HCT116 (cell line): ENCODE measurements around the gene HOXD9. TPM values are rescaled to one million over a fixed set of nuclear protein-coding genes. Genes with fewer than 3 reads are reported as not detected.

Source experiments
- ATAC-seq: fragments of 200-7000 bp; cut with Tn5 transposase; 2 replicates; pipeline ENCODE4 v1.9.1; 2020; ENCODE audit warnings: mild to moderate bottlenecking, moderate library complexity
- BruUV-seq: library from RNA; stranded (reverse); fragments of 400-500 nt; replicated peaks from 2 replicates; lab custom pipeline; 2021; lab: Mats Ljungman, UMichigan
- CTCF ChIA-PET: fragments of 300-600 bp; sonication (Branson Sonifier 250); formaldehyde crosslinking; loops from one replicate; lab custom pipeline; 2021; ENCODE audit warnings: antibody characterized with exemption; lab: Charles Lee
- POLR2A ChIA-PET: fragments of 300-600, 350-600 bp; sonication (Branson Sonifier 250); formaldehyde crosslinking; loops from one replicate; lab custom pipeline; 2021; ENCODE audit warnings: antibody characterized with exemption; lab: Charles Lee
- RAD21 ChIA-PET, 2 experiments: fragments of 300-600 bp; sonication (Branson Sonifier 250); formaldehyde crosslinking; loops; one replicate each; lab custom pipeline; 2023; ENCODE audit warnings: low total read pairs in 2 of 2; ENCODE audit not compliant: uncharacterized antibody in 2 of 2, unreplicated experiment in 2 of 2, low non-redundant PET in 1 of 2; lab: Charles Lee
- DNase-seq: peaks from one replicate; pipeline ENCODE4 v3.0.0-alpha.2; 2010; ENCODE audit warnings: low read depth, low spot score
- H2AFZ ChIP-seq: fragments of 200-600 bp; shearing (Covaris generic), sonication (generic); 2 replicates; pipeline ENCODE4 v1.6.1; 2017; ENCODE audit warnings: low read depth, mixed run types, mixed read lengths, antibody characterized with exemption, low read length; ENCODE audit not compliant: poor library complexity, severe bottlenecking
- H3K27ac ChIP-seq: 2 replicates; pipeline ENCODE4 v1.5.1; 2012; ENCODE audit warnings: low read depth, low read length
- H3K27me3 ChIP-seq: fragments of 200-600 bp; sonication (generic); 2 replicates; pipeline ENCODE4 v1.6.1; 2016; ENCODE audit warnings: mixed run types, low read length, mixed read lengths; ENCODE audit not compliant: insufficient read depth
- H3K36me3 ChIP-seq, 2 experiments: fragments of 200-500 bp in 1 of 2; fragments of 200-600 bp in 1 of 2; sonication (Bioruptor generic) in 1 of 2; sonication (generic) in 1 of 2; 2 replicates each; pipeline versions ENCODE4 v1.5.1 to v1.6.1; 2014 to 2016; ENCODE audit warnings: low read length in 2 of 2, inconsistent platforms in 1 of 2, mixed read lengths in 1 of 2, mixed run types in 1 of 2; ENCODE audit not compliant: insufficient read depth in 2 of 2, control insufficient read depth in 1 of 2
- H3K4me1 ChIP-seq, 2 experiments: fragments of 200-600 bp in 1 of 2; sonication (generic) in 1 of 2; 2 replicates each; pipeline versions ENCODE4 v1.5.1 to v1.6.1; 2012 to 2017; ENCODE audit warnings: low read length in 2 of 2, inconsistent platforms in 1 of 2, mild to moderate bottlenecking in 1 of 2, mixed read lengths in 1 of 2, mixed run types in 1 of 2, moderate library complexity in 1 of 2; ENCODE audit not compliant: insufficient read depth in 2 of 2, control insufficient read depth in 1 of 2
- H3K4me2 ChIP-seq: fragments of 200-600 bp; sonication (generic); 2 replicates; pipeline ENCODE4 v1.6.1; 2017; ENCODE audit warnings: mixed run types, low read length, mixed read lengths
- H3K4me3 ChIP-seq, 2 experiments: fragments of 200-600 bp in 1 of 2; sonication (generic) in 1 of 2; replicated peaks in 1 of 2; 2 replicates each; pipeline ENCODE4 v1.5.1; 2011 to 2016; ENCODE audit warnings: low read length in 2 of 2, control low read depth in 1 of 2, low read depth in 1 of 2, mild to moderate bottlenecking in 1 of 2, mixed read lengths in 1 of 2, mixed run types in 1 of 2
- H3K79me2 ChIP-seq: fragments of 200-600 bp; sonication (generic); 2 replicates; pipeline ENCODE4 v1.6.1; 2017; ENCODE audit warnings: mild to moderate bottlenecking, mixed run types, low read length, moderate library complexity, mixed read lengths; ENCODE audit not compliant: insufficient read depth
- H3K9ac ChIP-seq: fragments of 200-600 bp; sonication (generic); 2 replicates; pipeline ENCODE4 v1.6.1; 2016; ENCODE audit warnings: low read length, mixed read lengths
- H3K9me2 ChIP-seq: fragments of 200-600 bp; sonication (generic), shearing (Covaris generic); 2 replicates; pipeline ENCODE4 v1.6.1; 2017; ENCODE audit warnings: mixed run types, mild to moderate bottlenecking, moderate library complexity; ENCODE audit not compliant: insufficient read depth
- H3K9me3 ChIP-seq, 2 experiments: fragments of 200-500 bp in 1 of 2; fragments of 200-600 bp in 1 of 2; sonication (Bioruptor generic) in 1 of 2; sonication (generic) in 1 of 2; 2 replicates each; pipeline ENCODE4 v1.6.1; 2014 to 2017; ENCODE audit warnings: low read length in 2 of 2, mixed read lengths in 2 of 2, inconsistent platforms in 1 of 2, low read depth in 1 of 2, mild to moderate bottlenecking in 1 of 2, mixed run types in 1 of 2, moderate library complexity in 1 of 2; ENCODE audit not compliant: control insufficient read depth in 1 of 2, insufficient read depth in 1 of 2
- H4K20me1 ChIP-seq: fragments of 200-600 bp; sonication (generic), shearing (Covaris generic); 2 replicates; pipeline ENCODE4 v1.6.1; 2017; ENCODE audit warnings: mixed run types, mild to moderate bottlenecking, moderate library complexity; ENCODE audit not compliant: insufficient read depth
- CBX3 ChIP-seq: IDR thresholded peaks from 2 replicates; pipeline ENCODE4 v1.6.1; 2012; ENCODE audit warnings: low read depth
- CEBPB ChIP-seq: IDR thresholded peaks from 2 replicates; pipeline ENCODE4 v1.6.1; 2012; ENCODE audit warnings: low read depth
- CTCF ChIP-seq, 3 experiments: fragments of 200-600 bp in 1 of 3; sonication (generic) in 1 of 3; IDR thresholded peaks in 2 of 3; conservative IDR thresholded peaks in 1 of 3; 2 replicates each; pipeline ENCODE4 v1.5.1; 2012 to 2017; ENCODE audit warnings: low read depth in 2 of 3, low read length in 2 of 3, antibody characterized with exemption in 1 of 3, borderline replicate concordance in 1 of 3, control low read depth in 1 of 3, mild to moderate bottlenecking in 1 of 3, mixed read lengths in 1 of 3, mixed run types in 1 of 3, moderate library complexity in 1 of 3; ENCODE audit not compliant: insufficient read depth in 1 of 3
- EGR1 ChIP-seq: IDR thresholded peaks from 2 replicates; pipeline ENCODE4 v1.6.1; 2012; ENCODE audit warnings: low read depth
- ELF1 ChIP-seq: IDR thresholded peaks from 2 replicates; pipeline ENCODE4 v1.6.1; 2012; ENCODE audit warnings: low read depth, borderline replicate concordance
- EZH2phosphoT487 ChIP-seq: fragments of 200-600 bp; IDR thresholded peaks from 2 replicates; pipeline ENCODE4 v1.6.1; 2018; ENCODE audit warnings: antibody characterized with exemption, borderline replicate concordance
- JUND ChIP-seq: IDR thresholded peaks from 2 replicates; pipeline ENCODE4 v1.6.1; 2012
- POLR2A ChIP-seq: IDR thresholded peaks from 2 replicates; pipeline ENCODE4 v1.7.0; 2011; ENCODE audit warnings: borderline replicate concordance; ENCODE audit not compliant: insufficient read depth, insufficient read length; ENCODE audit errors: extremely low read depth
- POLR2AphosphoS5 ChIP-seq: IDR thresholded peaks from 2 replicates; pipeline ENCODE4 v1.6.1; 2011; ENCODE audit warnings: mild to moderate bottlenecking, low read depth, low read length, moderate library complexity
- RAD21 ChIP-seq: IDR thresholded peaks from 2 replicates; pipeline ENCODE4 v1.6.1; 2012; ENCODE audit warnings: low read depth, mild to moderate bottlenecking
- REST ChIP-seq: IDR thresholded peaks from 2 replicates; pipeline ENCODE4 v1.6.1; 2012; ENCODE audit warnings: low read depth
- SIN3A ChIP-seq: IDR thresholded peaks from 2 replicates; pipeline ENCODE4 v1.6.1; 2012; ENCODE audit warnings: low read depth
- SP1 ChIP-seq: IDR thresholded peaks from 2 replicates; pipeline ENCODE4 v1.6.1; 2012; ENCODE audit warnings: low read depth
- TCF7L2 ChIP-seq: IDR thresholded peaks from 2 replicates; pipeline ENCODE4 v1.7.0; 2011; ENCODE audit warnings: borderline replicate concordance, inconsistent platforms; ENCODE audit not compliant: insufficient read depth, insufficient read length; ENCODE audit errors: extremely low read depth
- YY1 ChIP-seq: IDR thresholded peaks from 2 replicates; pipeline ENCODE4 v1.6.1; 2011; ENCODE audit warnings: low read length, low read depth, moderate library complexity, mild to moderate bottlenecking; ENCODE audit not compliant: insufficient replicate concordance; ENCODE audit errors: extremely low read depth
- ZBTB33 ChIP-seq: IDR thresholded peaks from 2 replicates; pipeline ENCODE4 v1.6.1; 2011; ENCODE audit warnings: mild to moderate bottlenecking, low read length, moderate library complexity; ENCODE audit not compliant: insufficient replicate concordance; ENCODE audit errors: extremely low read depth
- ZFX ChIP-seq: fragments of 450-650 bp; IDR thresholded peaks from 2 replicates; pipeline ENCODE4 v1.6.1; 2017
- ZNF274 ChIP-seq: fragments of 200-500 bp; sonication (Bioruptor generic); IDR thresholded peaks from 2 replicates; pipeline ENCODE4 v1.6.1; 2014; ENCODE audit warnings: mild to moderate bottlenecking, low read depth, low read length, inconsistent platforms
- intact Hi-C: fragments of 100-400 bp; cut with micrococcal nuclease; formaldehyde crosslinking; loops from 2 replicates; pipeline ENCODE4 v1.10.0; 2022
- total RNA-seq: library from RNA; stranded (reverse); gene quantifications from one replicate; pipeline ENCODE4 v1.2.1, GENCODE V29; 2021; ENCODE audit not compliant: unreplicated experiment

The HOXD9 gene
- total RNA-seq, 1 experiment from 2014 or later = not detected

GRCh38 chr2:176159663-176160250 lies 37.2 kb downstream of the HOXD9 start:
- Histone ChIP-seq H3K9me2 (no peaks in the 10 kb centered on the region), H3K27ac (no peak overlapping the region), H3K9me3 (no peaks in the 10 kb centered on the region), H3K4me2 (no peak overlapping the region), H3K79me2 (no peaks in the 10 kb centered on the region), H4K20me1 (no peaks in the 10 kb centered on the region), H3K4me1 (no peaks in the 10 kb centered on the region), H2AFZ (no peak overlapping the region), H3K9ac (no peak overlapping the region), H3K4me3 (no peak overlapping the region), H3K36me3 (no peaks in the 10 kb centered on the region), H3K27me3 (no peaks in the 10 kb centered on the region)
- no TSS peak for BruUV-seq
- CTCF ChIA-PET = no interaction called here
- intact Hi-C loops = no loop called here
- RAD21 ChIA-PET = no interaction called here
- ATAC-seq (no peak), DNase-seq (no peak)
- POLR2A ChIA-PET = no interaction called here
- no peak for TF ChIP-seq YY1
- TF ChIP-seq ZFX = no peak
- TF ChIP-seq TCF7L2 = no peak
- TF ChIP-seq ELF1 = no peak
- no peak for TF ChIP-seq ZBTB33
- TF ChIP-seq POLR2AphosphoS5 = no peak
- no peak for TF ChIP-seq JUND
- no peak for TF ChIP-seq SIN3A
- no peak for TF ChIP-seq EGR1
- no peak for TF ChIP-seq ZNF274
- no peak for TF ChIP-seq RAD21
- TF ChIP-seq CBX3 = no peak
- TF ChIP-seq CEBPB = no peak
- TF ChIP-seq POLR2A = no peak
- no peak for TF ChIP-seq CTCF (IDR thresholded peaks at IDR 0.05 in 2 of 3, conservative IDR thresholded peaks at IDR 0.05 in 1 of 3; ENCODE audit: borderline replicate concordance in 1 of 3, insufficient read depth in 1 of 3, low read depth in 2 of 3, low read length in 2 of 3)
- TF ChIP-seq REST = no peak
- no peak for TF ChIP-seq EZH2phosphoT487
- no peak for TF ChIP-seq SP1
